GM11168 (cell line): ENCODE results near the gene SNAPC4.

ENCODE experiments used
- in situ Hi-C: fragments of 300-500 bp; cut with MboI; formaldehyde crosslinking; loops from one replicate; pipeline ENCODE4 v1.12.0; 2022; ENCODE audit warnings: low sequenced_read_pairs; ENCODE audit not compliant: unreplicated experiment

The SNAPC4 gene

DNA sequence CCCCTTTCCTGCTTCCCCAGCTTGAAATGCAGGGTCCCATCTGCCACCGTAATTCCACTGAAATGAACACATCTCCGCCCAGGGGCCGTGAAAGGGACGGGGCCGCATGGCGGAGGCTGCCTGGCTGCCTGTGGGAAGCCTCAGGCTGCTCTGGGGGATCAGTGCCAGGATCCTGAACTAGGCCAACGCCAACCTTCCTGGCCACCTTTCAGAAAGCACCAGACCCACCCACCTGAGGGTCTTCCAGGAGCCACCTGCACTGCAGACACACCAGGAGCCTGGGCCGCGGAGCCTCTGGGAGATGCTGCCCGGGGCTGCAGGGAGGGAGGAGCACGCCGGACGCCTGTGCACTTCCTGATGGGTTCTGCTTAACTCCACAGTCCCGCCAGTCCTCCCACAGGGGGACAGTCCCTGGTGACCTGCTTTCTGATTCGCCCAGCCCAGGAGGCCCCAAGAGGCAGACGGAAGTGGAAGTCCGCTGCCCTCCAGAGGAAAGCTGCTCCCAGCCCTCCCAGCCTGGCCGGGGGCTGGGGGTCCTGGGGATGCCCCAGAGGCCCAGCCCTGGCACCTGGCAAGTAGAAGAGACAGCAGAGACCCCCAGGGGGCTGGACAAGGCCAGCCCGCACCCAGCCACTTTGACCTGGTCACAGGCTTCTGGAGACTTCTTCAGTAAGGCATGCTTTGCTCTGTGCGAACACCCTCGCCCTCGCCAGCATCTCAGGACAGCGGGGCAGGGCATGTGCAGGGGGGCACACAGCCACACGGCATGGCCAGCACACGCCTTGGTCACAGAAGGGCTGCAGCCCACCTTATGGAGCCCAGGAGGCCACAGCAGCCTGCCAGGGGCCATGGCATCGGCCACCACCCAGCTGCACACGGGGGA is 26.4 kb downstream of the SNAPC4 start, which contains the start of gene CARD9:
Gene CARD9, minus strand, starts transcription at position 370 of the 883 bp plus-strand sequence. CDS start 1,591 bp downstream, outside the sequence.
- in situ Hi-C loops, result no loop called here

DNA sequence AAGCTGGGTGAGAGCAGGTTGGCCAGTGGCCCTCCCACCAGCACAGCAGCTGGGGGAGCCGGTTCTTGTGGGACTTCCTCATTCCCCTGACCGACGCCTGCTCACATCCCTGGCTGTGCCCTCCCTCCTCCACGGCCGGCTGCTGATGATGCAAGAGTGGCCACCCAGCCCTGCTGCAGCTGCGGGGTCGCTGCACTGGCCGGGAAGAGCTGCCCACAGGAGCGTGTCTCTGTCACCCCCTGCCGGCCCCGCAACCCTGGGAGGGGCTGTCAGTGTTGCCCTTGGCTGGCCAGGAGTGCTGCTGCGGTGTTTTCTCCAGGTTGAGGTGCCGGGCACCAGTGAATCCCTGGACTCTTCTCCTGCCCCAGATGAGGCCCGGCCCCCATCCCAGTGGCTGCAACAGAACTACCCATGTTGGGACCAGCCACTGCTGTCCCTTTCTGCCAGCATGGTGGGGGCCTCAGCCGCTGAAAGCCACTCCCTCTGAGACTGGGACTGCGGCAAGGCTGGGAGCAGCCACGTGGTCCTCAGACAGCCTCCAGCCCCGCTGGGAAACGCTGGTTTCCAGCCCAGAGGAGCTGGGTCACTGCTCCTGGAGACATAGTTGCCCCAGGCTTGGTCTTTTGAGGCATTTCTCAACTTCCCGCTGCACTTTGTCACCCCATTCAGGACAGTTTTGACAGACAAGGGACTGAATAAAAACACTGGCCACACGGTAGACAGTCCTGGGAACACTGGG is 27.2 kb downstream of the SNAPC4 start:
- in situ Hi-C loops, result no loop called here

DNA sequence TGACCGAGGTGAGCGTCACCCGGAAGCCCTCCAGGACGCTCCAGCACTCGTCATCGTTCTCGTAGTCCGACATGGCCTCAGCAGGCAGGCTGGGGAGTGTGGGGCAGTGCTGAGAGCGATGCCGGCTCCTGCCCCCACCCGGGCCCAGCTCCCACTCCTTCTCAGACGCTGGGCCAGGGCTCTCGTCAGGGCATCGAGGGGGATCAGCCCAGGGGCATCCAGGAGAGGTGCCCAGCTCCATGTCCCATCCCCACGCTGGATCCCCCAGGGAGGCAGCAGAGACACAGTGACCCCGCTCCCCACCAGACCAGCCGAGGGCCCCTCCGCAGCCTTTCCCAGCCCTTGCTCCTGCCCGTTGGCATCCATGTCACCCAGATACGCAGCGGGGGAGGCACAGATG is 28.0 kb downstream of the SNAPC4 start:
- in situ Hi-C loops, result no loop called here

DNA sequence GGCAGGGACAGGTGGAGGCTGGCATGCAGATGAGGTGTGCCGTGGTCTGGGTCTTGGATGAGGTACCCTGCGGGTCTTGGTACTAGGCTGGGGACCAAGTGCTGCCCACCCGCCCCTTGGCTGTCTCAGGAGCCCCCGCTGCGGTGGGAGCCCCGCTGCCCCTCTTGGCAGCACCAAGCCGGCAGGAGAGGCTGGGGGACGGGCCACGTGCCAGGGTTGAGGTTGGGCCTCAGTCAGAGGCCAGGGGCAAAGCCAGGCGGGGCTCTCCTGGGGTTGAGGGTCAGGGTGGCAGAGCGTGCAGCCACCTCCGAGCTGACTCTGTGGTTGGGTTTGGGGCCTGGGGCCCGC is 28.5 kb downstream of the SNAPC4 start:
- in situ Hi-C loops, result no loop called here

DNA sequence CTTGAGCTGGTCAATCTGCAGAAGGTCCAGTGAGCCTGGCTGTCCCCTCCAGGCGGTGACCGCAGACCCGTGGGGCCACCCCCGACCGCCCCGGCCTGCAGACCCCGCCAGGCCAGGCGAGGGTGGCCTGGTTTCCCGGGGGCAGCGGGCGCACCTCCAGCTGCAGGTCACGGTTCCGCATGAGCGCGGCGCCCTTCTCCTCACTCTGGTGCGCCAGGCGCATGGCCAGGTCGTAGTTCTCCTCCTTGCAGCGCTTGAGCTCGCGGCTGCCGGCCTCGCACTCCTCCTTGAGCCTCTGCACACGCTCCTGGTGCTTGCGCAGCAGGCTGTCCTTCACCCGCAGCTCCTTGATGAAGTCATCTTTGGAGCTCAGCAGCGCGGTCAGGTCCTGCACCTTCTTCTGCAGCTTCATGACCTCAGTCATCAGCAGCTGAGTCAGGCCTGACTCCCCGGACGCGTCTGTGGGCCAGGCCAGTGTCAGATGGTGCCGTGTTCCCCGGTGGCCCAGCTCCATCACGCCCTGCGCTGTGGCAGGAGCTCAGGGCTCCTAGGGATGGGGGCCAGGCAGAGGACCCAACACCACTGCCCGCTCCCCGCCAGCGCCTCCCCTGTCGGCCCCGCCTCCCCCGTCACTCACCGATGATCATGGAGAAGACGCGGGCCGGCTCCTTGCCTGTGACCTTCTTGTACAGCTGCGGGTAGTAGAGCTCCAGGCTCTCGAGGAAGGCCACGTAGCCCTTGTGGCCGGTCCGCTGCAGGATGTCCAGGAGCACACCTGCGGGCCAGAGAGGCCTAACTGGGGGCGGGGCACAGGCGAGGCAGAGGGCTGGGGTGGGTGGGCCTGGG is 29.1 kb downstream of the SNAPC4 start:
- in situ Hi-C loops, result no loop called here

DNA sequence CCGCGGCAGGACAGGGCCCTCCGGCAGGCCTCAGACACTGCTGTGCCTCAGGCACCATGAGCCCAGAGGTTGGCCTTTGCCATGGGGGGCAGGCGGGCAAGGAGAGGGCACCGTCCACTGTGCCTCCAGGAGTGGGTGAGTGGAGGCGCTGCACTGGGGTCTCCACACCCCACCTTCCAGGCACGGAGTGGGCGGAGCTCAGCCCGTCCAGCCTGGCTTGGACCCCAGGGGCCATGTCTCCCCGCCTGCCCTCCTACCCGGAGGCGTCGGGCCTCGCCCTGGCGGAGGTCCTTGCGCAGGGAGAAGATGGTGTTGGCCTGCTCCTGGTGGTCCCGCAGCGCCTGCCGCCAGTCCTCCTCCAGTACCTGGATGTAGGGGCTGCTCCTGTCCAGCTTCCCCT is 29.9 kb downstream of the SNAPC4 start:
- in situ Hi-C loops, result no loop called here

DNA sequence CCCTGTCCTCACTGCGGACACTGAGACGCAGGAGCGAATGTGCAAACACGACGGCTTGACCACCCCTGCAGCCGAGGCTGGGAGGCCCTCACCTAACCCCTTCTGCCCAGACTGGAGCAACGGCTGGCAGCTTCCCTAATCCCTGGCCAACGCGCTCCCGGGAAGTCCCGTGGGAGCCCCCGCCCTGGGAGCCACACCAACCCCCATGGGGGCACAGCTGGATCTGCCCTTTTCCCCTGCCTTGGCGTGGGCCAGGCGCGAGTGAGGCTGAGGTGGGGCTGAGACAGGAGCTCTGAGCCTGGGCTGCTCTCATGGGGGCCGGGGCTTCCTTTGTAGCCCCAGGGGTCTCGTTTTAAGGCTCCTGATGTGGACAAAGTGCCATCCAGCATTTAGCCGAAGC is 31.8 kb downstream of the SNAPC4 start:
- in situ Hi-C loops, result no loop called here

DNA sequence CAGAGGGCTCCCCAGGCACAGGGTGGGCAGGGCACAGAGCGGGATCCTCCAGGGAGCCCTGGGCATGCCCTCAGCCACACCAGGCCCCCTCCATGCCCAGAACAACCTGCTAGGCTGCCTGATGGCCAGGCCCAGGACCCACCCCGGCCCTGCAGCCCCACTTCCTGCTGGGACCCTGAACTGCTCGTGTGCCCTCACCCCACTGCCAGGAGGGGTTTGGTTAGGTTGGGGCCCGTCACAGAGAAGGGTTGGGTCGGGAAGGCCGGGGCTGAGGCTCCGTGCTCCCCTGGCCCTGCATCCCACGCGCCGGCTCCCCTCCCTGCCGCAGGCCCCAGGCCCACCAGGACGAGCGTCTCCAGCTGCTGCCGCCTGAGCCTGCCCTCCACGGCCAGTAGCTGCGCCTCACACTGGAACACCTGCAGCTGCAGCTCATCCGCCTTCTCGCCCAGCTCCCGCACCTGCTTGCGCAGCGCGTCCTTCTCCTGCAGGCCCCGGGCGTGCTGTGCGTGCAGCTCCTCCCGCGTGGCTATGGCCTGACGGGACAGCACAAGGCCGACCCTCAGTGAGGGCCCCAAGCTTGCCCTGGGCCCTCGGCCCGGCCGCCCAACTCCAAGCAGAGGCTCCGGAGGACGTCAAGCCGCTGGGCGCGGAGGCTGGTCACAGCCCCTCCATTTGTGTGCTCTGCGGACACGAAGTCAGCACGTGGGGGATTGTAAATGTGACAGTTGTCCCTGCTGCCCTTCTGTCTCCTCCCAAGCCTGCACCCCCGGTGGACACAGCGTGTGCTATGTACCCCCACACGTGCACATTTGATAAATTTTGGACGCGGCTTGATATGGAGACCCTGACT is 32.4 kb downstream of the SNAPC4 start:
- in situ Hi-C loops, result no loop called here

DNA sequence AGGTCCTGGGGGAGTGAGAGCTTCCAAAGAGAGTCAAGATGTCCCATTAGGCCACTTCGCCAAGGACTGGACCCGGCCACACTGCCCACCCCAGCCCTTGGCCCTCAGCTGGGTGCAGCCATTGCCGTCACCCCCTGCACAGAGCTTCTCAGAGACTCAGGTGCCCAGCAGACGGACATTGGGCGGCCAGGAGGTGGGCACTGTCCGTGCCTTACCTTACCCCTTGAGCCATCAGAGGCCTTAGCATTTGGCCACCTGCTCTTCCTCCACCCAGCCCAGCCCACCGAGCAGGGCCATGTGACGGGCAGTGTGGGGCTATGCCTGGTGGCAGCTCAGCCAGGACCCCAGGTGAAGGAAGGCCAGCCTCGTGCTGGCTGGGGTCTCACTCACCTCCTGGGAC is 33.1 kb downstream of the SNAPC4 start:
- in situ Hi-C loops, result no loop called here

DNA sequence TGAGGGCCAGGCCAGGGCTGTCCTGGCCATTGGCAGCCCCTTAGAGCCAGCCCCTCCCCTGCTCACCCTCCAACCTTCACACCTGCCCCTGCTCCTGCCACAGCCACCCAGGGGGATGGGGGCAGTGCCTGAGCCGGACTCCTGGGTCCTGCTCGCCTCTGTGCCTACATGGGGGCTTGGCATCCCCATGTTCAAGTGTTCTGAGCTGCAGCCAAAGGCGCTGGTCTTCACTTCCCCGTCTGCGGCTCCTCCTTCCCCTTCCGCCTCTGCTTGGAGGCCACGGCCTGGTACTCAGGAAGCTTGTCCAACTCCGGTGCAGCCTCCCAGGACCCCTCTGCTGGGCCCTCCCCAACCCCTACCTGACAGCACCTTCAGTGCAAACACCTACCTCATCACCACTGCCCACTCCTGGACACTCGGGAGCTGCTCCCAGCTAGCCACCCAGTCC is 34.2 kb downstream of the SNAPC4 start:
- in situ Hi-C loops, result no loop called here

DNA sequence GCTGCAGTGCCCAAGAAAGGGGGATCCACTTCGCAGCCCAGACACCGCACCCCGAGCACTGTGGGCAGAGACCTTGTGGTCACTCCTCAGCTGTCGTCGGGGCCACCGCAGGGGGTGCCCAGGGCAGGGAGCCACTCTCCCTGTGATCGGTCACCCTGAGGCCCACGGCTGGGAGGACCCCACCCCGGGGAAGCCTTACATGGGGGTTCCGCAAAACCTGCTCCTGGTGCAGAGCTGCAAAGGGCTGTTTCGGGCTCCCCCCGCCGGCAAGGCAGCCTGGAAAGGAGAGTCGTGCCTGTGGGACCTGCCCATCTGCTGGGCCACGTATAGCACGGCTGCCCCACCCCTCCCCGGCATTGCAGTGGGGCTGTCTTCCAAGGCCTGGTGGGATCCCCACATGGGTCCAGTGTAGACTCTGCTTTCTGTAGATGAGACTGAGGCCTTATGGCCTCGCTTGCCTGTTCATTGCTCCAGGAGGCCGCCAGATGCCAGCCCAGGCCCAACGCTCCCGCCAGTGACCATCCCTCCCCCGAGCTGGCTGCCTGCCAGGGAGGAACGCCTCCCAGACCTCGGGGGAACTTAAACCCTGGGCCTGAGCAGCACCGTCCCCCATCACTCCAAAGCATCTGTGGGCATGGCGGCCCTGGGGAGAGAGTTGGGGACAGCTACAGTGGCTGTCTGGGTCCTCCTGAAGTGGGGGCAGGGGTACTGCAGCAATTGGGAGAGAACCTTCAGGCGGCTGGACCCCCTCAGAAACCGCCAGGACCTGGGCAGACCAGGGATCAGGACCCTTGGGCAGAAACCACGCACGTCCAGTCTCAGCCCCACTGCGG is 34.8 kb downstream of the SNAPC4 start:
- in situ Hi-C loops, result no loop called here

DNA sequence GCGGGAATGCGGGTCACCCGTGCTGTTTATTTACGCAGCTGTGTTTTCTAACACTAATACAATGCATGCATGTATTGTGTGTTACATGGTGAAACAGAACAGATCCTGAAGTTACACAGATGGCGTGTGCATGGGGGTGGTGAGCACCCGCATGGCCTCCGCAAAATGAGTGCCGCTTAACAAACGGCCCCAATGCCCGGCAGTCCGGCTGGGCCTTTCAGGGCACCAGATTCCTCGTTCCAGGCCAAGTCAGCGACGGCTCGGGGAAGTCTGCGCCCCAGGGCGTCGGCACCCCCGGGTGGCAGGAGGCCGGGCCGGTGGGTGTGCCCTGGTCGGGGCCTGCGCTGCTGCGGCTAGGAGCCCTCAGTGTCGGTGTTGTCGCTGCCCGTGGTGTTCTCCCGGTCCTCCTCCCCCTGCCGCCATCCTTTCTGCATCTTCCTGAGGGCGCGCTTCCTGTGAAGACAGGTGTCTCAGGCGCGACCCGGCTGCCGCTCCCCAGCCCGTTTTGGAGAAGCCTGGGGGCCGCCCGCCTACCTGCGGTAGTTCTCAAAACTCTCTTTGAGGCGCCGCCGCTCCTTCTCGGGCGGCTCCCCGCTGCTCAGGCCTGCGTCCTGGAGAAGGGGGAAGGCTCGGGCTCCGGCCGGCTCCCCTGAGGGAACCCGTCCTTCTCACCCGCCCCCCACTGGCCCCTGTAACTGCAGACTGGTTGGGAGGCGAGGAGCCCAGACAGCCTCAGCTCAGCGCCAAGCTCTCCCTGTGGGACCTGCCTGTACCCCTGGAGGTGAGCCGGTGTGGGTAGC is 35.8 kb downstream of the SNAPC4 start:
- in situ Hi-C loops, result no loop called here

DNA sequence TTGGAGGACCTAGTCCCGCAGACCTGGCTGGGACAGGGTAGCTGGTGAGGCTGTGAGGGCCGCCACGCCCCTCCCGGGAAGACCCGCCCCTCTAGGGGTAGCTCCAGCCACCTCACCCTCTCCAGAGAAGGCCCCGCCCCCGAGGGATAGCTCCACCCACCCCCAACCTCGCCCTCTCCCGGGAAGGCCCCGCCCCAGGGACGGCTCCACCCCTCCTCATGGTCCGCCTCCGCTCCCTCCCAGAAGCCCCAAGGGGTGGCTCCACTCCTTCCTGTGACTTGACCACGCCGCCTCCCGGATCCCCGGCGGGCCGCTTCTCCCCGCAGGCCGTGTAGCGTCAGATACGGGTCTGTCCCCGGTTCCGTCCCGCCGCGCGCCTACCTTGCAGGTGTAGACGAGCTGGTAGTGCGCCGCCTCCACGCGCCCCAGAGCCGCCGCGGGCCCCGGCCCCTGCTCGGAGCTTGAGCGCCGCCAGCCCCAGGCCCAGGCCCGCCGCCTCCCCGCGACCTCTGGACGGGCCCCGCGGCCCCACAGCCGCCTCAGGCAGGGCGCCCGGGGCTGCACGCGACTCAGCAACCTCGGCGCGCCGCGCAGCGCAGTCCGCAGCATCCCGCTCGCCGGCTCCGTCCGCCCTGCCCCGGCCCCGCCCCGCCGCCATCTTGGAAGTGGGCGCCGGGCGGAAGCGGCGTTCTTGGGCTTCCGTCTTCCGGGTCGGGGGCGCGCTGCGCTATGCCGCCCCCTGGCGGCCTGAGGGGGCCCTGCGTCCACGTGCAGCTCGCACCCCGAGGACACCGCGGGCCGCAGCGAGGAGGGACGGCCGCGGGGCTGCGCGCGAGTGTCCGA is 36.6 kb downstream of the SNAPC4 start, which contains the start of gene DNLZ:
Gene DNLZ, minus strand, starts transcription at position 639 of the 843 bp plus-strand sequence. Its CDS starts 30 bp downstream, at position 609.
- in situ Hi-C loops, result no loop called here

DNA sequence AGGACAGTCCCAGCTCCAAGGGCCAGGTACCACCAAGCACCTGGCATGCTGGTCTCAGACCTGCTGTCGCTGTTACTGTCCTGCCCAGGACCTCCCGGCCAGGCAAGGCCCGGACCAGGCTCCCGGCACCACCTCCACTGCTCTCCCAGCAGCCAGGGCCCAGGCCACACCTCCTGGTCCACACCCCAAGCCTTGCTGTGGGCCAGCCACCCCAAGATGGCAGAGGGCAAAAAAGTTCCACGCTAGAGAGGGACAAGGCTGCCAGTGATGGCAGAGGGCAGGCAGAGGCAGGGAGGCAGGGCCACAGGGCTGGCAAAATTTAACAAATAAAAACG is 37.6 kb downstream of the SNAPC4 start:
- in situ Hi-C loops, result no loop called here

DNA sequence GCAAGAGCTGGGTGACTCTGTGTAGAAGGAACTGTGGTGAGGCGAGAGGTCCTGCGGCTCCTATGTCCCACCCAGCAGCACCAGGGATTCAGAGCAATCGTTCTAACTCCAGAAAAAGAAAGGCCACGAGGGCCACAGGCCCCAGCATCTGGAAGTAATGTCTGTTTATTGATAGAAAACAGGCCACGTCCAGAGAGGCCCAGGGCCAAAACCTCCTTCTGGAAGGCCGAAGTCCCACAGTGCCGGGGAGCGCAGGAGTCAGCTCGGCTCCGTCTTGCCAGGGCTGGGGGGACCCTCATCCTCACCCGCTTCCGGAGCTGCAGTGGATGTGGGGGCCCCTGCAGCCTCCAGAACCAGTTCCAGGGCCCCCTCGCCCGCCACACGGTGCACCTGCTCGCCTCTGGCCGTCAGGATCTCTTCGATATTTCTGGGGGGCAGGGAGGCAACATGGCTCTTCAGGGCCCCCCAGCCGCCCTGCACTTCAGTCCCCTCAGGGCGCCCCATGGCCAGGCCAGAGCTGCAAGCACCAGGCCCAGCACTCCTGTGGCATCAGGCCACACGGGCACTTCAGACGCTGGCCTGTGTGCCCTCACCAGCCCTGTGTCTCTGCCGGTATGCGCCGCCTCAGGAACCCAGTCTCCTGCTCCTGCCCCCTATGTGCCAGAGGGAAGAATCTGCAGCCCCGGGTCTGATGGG is 38.1 kb downstream of the SNAPC4 start:
- in situ Hi-C loops, result no loop called here

DNA sequence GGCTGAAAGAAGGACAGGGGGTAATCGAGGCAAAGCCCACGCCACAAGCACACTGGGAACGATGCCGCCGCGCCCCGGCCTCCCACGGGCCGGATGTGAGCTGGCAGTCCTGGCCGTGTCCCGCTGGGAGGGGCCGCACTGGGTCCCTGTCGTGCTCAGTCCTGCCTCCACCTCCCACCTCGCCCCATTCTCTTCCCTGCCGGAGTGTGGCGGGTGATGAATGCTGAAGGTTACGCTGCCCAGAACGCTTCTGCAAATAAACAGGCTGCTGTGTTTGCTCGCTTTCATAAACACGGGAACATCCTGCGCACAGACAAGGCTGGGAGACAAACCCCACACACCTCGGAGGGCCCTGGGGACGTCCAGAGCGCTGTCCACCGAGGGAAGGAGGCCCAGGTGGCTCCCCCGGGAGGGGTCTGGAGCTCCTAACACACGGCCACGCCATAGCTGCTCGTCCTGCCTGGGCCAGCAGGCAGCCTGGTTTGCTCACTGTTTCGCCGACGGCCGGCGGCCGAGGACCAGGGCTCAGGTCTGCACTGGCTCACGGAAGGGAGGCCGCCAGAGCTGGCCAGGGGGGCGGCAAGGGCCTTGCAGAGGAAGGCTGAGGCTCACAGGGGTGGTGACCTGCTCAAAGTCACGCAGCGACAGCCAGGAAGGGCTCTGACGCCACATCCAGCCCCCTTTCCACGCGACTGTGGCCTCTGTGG is 38.8 kb downstream of the SNAPC4 start:
- in situ Hi-C loops, result no loop called here
